HepG2 (cell line): ENCODE data around the gene SERINC4. TPM values are rescaled to one million over a fixed set of nuclear protein-coding genes. Genes with fewer than 3 reads are reported as not detected.

Experiments used
- ATAC-seq: fragments of 200-7000 bp; cut with Tn5 transposase; 3 replicates; pipeline ENCODE4 v1.9.1; 2020; ENCODE audit warnings: mild to moderate bottlenecking, moderate library complexity
- BruUV-seq: library from RNA; stranded (reverse); fragments of 400-500 nt; replicated peaks from 2 replicates; lab custom pipeline; 2021; lab: Mats Ljungman, UMichigan
- CTCF ChIA-PET: fragments of 300-600 bp; formaldehyde crosslinking; extraction: SDS; loops from one replicate; lab custom pipeline; 2021; ENCODE audit warnings: low total read pairs, inconsistent platforms, low intra/inter-chr PET ratio; lab: Yijun Ruan, JAX
- POLR2A ChIA-PET: fragments of 350-600 bp; sonication (Branson Sonifier 250); formaldehyde crosslinking; loops from one replicate; lab custom pipeline; 2020; ENCODE audit warnings: antibody characterized with exemption, inconsistent platforms; lab: Yijun Ruan, JAX
- DNase-seq: peaks from one replicate; pipeline ENCODE4 v3.0.0-alpha.2; 2015; ENCODE audit warnings: low spot score
- FAIRE-seq: peaks from 3 replicates; lab custom pipeline; 2011; peaks lifted over from hg19 to GRCh38; lab: Jason Lieb, UNC
- H2AFZ ChIP-seq: one replicate; pipeline ENCODE4 v1.6.1; 2011; ENCODE audit warnings: low read length, inconsistent platforms
- H3K27ac ChIP-seq: fragments of 300-600 bp; 3 replicates; pipeline ENCODE4 v1.8.0; 2011; ENCODE audit warnings: mixed run types, mild to moderate bottlenecking, mixed read lengths, low read length, inconsistent platforms; ENCODE audit not compliant: insufficient read depth; ENCODE audit errors: extremely low read length
- H3K27me3 ChIP-seq, 2 experiments: fragments of 200-600 bp in 1 of 2; 2 replicates in 1 of 2; 3 replicates in 1 of 2; pipeline versions ENCODE4 v1.6.0 to v1.8.0; 2011; ENCODE audit warnings: low read length in 2 of 2, mild to moderate bottlenecking in 2 of 2, moderate library complexity in 2 of 2, inconsistent platforms in 1 of 2; ENCODE audit not compliant: insufficient read depth in 2 of 2, control insufficient read depth in 1 of 2
- H3K36me3 ChIP-seq, 2 experiments: fragments of 200-600 bp in 1 of 2; replicated peaks in 1 of 2; 2 replicates in 1 of 2; 3 replicates in 1 of 2; pipeline versions ENCODE4 v1.5.1 to v1.8.0; 2011; ENCODE audit warnings: low read length in 2 of 2, inconsistent platforms in 1 of 2; ENCODE audit not compliant: insufficient read depth in 2 of 2, control insufficient read depth in 1 of 2
- H3K4me1 ChIP-seq: 2 replicates; pipeline ENCODE4 v1.5.1; 2012; ENCODE audit warnings: low read length, inconsistent platforms; ENCODE audit not compliant: insufficient read depth
- H3K4me2 ChIP-seq: 2 replicates; pipeline ENCODE4 v1.6.0; 2011; ENCODE audit warnings: low read depth, low read length, inconsistent platforms
- H3K4me3 ChIP-seq, 3 experiments: fragments of 200-600 bp in 1 of 3; sonication (generic), shearing (Covaris generic) in 1 of 3; replicated peaks in 1 of 3; 2 replicates each; pipeline ENCODE4 v1.5.1; 2011 to 2016; ENCODE audit warnings: low read length in 3 of 3, inconsistent platforms in 2 of 3, low read depth in 2 of 3, mild to moderate bottlenecking in 2 of 3, control low read depth in 1 of 3, mixed read lengths in 1 of 3; ENCODE audit not compliant: insufficient read depth in 1 of 3
- H3K79me2 ChIP-seq: one replicate; pipeline ENCODE4 v1.6.1; 2011; ENCODE audit warnings: low read length, inconsistent platforms; ENCODE audit not compliant: insufficient read depth
- H3K9ac ChIP-seq: 2 replicates; pipeline ENCODE4 v1.6.0; 2011; ENCODE audit warnings: mild to moderate bottlenecking, low read depth, low read length, inconsistent platforms; ENCODE audit not compliant: insufficient read depth
- H3K9me3 ChIP-seq: 2 replicates; pipeline ENCODE4 v1.5.1; 2012; ENCODE audit warnings: mild to moderate bottlenecking, low read length
- H4K20me1 ChIP-seq: 2 replicates; pipeline ENCODE4 v1.6.0; 2011; ENCODE audit warnings: inconsistent platforms, mild to moderate bottlenecking, low read length, moderate library complexity; ENCODE audit not compliant: insufficient read depth
- IRX3 ChIP-seq: sonication (generic); formaldehyde crosslinking; IDR thresholded peaks from 2 replicates; pipeline ENCODE4 v1.8.1; 2023; ENCODE audit warnings: mild to moderate bottlenecking, low read depth, missing genetic modification reagents, borderline replicate concordance
- MIER3 ChIP-seq: IDR thresholded peaks from 2 replicates; pipeline ENCODE4 v1.6.1; 2016; ENCODE audit warnings: missing compliant biosample characterization, borderline replicate concordance
- SMC3 ChIP-seq: IDR thresholded peaks from 2 replicates; pipeline ENCODE4 v1.6.1; 2011; ENCODE audit warnings: low read length, improper control_type of control experiment
- ZBTB2 ChIP-seq: sonication (generic); formaldehyde crosslinking; IDR thresholded peaks from 2 replicates; pipeline ENCODE4 v1.8.0; 2022; ENCODE audit warnings: low read depth, missing genetic modification reagents
- ZMYM4 ChIP-seq: sonication (generic); formaldehyde crosslinking; IDR thresholded peaks from 2 replicates; pipeline ENCODE4 v1.8.1; 2023; ENCODE audit warnings: mild to moderate bottlenecking, missing genetic modification reagents
- ZNF253 ChIP-seq: sonication (generic); formaldehyde crosslinking; IDR thresholded peaks from 2 replicates; pipeline ENCODE4 v1.8.0; 2022; ENCODE audit warnings: mild to moderate bottlenecking, missing genetic modification reagents, borderline replicate concordance
- ZNF256 ChIP-seq: sonication (generic); formaldehyde crosslinking; conservative IDR thresholded peaks from 2 replicates; pipeline ENCODE4 v1.4.0; 2020; ENCODE audit warnings: missing genetic modification reagents
- ZNF441 ChIP-seq: sonication (generic); formaldehyde crosslinking; IDR thresholded peaks from 2 replicates; pipeline ENCODE4 v1.7.0; 2021; ENCODE audit warnings: missing genetic modification reagents, borderline replicate concordance
- ZNF530 ChIP-seq: sonication (generic); formaldehyde crosslinking; IDR thresholded peaks from 2 replicates; pipeline ENCODE4 v1.5.0; 2020; ENCODE audit warnings: low read depth, mild to moderate bottlenecking, missing genetic modification reagents
- ZNF577 ChIP-seq: sonication (generic); formaldehyde crosslinking; IDR thresholded peaks from 2 replicates; pipeline ENCODE4 v1.4.0; 2020; ENCODE audit warnings: mild to moderate bottlenecking, low read depth, missing genetic modification reagents, borderline replicate concordance
- WGBS: methylation state at CpG from one replicate; pipeline ENCODE4 v1.1.6; 2017; ENCODE audit warnings: low lambda C conversion rate; 5-methylcytosine and 5-hydroxymethylcytosine counted together
- in situ Hi-C: cut with HindIII; loops from 2 replicates; pipeline ENCODE4 v1.10.0; 2017; ENCODE audit warnings: low pct_unique_long_range_greater_than_20kb; ENCODE audit not compliant: extremely low pct_ligation_motif_present
- intact Hi-C: fragments of 100-400 bp; cut with micrococcal nuclease; formaldehyde crosslinking; loops from one replicate; pipeline ENCODE4 v1.10.0; 2022; ENCODE audit not compliant: unreplicated experiment
- polyA plus RNA-seq, 8 experiments: library from polyadenylated mRNA; depleted of rRNA in 3 of 8; stranded (reverse) in 7 of 8; unstranded in 1 of 8; fragments of >200 nt; fragmentation: Illumina TruSeq in 4 of 8; extraction: Trizol in 4 of 8; gene quantifications; 2 replicates each; pipeline versions ENCODE4 v1.2.1 to v1.2.3, GENCODE V29; 2011 to 2016; ENCODE audit warnings: low read depth in 4 of 8, missing spikeins in 1 of 8, mixed read lengths in 1 of 8; ENCODE audit not compliant: insufficient read depth in 1 of 8
- total RNA-seq, 5 experiments: library from RNA; depleted of rRNA; stranded (reverse); fragments of >200 nt; fragmentation: Illumina TruSeq; extraction: Trizol; gene quantifications; 2 replicates each; pipeline ENCODE4 v1.2.3, GENCODE V29; 2016; ENCODE audit warnings: low read depth in 1 of 5
- TF ChIP-seq, protein P1 (sequence below): IDR thresholded peaks from 2 replicates; pipeline ENCODE4 v1.6.1; 2016; ENCODE audit warnings: missing biosample characterization, missing genetic modification reagents, low read depth

The SERINC4 gene
- total and polyA plus RNA-seq, 2 of the 13 experiments (the other 11 are each of a cell fraction or from before 2014, with no cell fraction given), result not detected

- intact Hi-C loops, result no loop called here
- TF ChIP-seq, protein P1, sequence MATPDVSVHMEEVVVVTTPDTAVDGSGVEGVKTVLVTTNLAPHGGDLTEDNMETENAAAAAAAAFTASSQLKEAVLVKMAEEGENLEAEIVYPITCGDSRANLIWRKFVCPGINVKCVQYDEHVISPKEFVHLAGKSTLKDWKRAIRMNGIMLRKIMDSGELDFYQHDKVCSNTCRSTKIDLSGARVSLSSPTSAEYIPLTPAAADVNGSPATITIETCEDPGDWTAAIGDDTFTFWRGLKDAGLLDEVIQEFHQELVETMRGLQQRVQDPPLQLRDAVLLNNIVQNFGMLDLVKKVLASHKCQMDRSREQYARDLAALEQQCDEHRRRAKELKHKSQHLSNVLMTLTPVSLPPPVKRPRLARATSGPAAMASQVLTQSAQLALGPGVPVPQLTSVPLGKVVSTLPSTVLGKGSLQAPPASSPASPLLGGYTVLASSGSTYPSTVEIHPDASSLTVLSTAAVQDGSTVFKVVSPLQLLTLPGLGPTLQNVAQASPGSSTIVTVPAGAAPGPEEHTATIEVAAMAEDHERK, result no peak
- no peak for TF ChIP-seq ZNF256 (CRISPR knock-in tag)
- no peak for TF ChIP-seq SMC3
- no peak for TF ChIP-seq IRX3 (CRISPR knock-in tag)
- TF ChIP-seq ZNF253 (CRISPR knock-in tag), result no peak
- no peak for TF ChIP-seq MIER3
- TF ChIP-seq ZNF441 (CRISPR knock-in tag), result no peak
- TF ChIP-seq ZNF577 (CRISPR knock-in tag), result no peak
- TF ChIP-seq ZNF530 (CRISPR knock-in tag), result no peak
- TF ChIP-seq ZMYM4, result no peak
- TF ChIP-seq ZBTB2 (CRISPR knock-in tag), result no peak
- TF ChIP-seq, all 625 proteins: peak for 0
- BruUV-seq, result no TSS peak
- H3K36me3 ChIP-seq, result peaks cover 28 to 86% of the 10 kb centered on the region in 2 experiments
- CTCF ChIA-PET, result no interaction called here
- H3K9ac ChIP-seq, result no peak overlapping the region
- H3K27me3 ChIP-seq, result no peaks in the 10 kb centered on the region
- no peak overlapping the region for H2AFZ ChIP-seq
- no peak overlapping the region for H3K27ac ChIP-seq
- over 99% methylated on average over 6 of the region's 6 CpGs for WGBS
- no peaks in the 10 kb centered on the region for H3K9me3 ChIP-seq
- H3K4me3 ChIP-seq, result no peak overlapping the region
- no peaks in the 10 kb centered on the region for H4K20me1 ChIP-seq
- no peak overlapping the region for H3K4me2 ChIP-seq
- ATAC-seq (no peak), FAIRE-seq (no peak), DNase-seq (no peak)
- in situ Hi-C loops, result no loop called here
- POLR2A ChIA-PET, result interaction anchor here (1.3 to 1.5 kb wide), 2 partner anchors 9 to 16 kb away, joined by 4 to 5 read pairs; partner anchors contain the start of genes HYPK, MFAP1 and SERINC4
- no peaks in the 10 kb centered on the region for H3K4me1 ChIP-seq
- H3K79me2 ChIP-seq, result no peaks in the 10 kb centered on the region
Observed at GRCh38 chr15:43808960-43809678, 9.1 kb upstream of the SERINC4 start.
